ENCODE measurements around the gene PIAS3.

Gene PIAS3

GRCh38 chr1:145858901-145859490, at the start of gene PIAS3:
PIAS3 (minus strand) TSS chr1:145859081; CDS start chr1:145858990, 91 bp downstream.
- DNase-seq = peak; percentile 78

- DNase-seq = no peak
These were observed 49.8 kb upstream of the PIAS3 start for GRCh38 chr1:145908653-145909052.

DNA sequence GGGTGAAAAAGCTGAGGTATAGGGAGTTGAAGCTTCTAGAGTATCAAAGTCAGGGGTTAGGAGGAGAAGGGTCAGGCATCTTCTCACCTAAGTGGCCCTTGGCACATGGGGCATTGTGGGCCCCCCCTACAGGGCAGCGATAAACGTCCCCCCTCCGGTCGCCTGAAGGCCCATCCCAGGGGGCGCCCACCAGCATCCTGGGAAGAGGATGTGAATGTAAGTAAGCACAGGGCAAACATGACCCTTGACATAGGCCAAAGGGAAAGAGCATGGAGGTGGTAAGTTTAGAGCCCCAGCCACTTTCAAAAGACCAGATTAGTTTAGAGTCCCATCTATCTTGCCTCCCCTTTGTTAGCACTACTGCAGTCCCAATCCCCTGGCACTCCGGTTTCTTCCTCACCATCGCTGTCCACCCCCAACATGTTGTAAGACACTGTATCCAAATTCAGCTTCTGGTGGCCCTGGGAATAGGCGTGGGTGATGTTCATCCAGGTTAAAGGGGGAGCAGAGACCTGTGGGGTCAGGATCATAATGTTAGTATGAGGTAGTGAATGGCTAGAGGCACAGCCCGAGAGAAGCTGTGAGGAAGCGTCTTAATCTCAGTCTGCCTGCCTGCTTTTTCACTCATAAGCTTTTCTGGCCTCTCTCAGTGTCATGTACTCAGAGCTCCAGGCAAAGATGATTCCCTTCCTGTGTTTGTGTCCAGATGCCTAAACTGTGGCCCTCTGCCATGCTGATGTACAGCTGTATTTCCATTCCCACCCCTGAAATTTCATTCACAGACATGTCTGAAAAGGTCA, 48.3 kb upstream of the PIAS3 start:
- DNase-seq = no peak

GRCh38 chr1:145901312-145902021, 42.6 kb upstream of the PIAS3 start:
- no peak for DNase-seq

- no peak for DNase-seq
These were observed 39.9 kb upstream of the PIAS3 start for GRCh38 chr1:145898756-145899155.

DNA sequence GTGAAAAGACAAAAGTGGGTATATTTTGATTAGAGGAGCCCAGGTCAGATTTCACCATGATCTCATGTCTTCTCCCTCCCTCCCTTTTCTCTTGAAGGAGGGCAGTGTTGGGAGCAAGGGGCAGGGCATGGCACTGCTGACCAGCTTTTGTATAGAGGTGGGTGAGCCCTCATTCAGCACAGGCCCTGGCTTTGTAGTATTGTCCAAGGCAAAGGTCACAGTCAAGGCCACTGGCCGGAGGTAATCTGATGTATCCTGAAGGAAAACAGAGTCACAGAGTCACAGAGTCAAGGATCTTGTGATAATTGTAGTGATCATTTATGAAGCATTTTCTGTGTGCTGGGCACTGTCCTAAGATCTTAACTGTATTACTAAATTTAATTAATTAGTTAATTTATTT, 39.1 kb upstream of the PIAS3 start:
- DNase-seq = no peak

- DNase-seq = no peak
These were observed 36.6 kb upstream of the PIAS3 start for GRCh38 chr1:145895471-145895870.

GRCh38 chr1:145893306-145894055, 34.6 kb upstream of the PIAS3 start:
- DNase-seq = no peak

GRCh38 chr1:145892486-145893087, 33.7 kb upstream of the PIAS3 start:
- no peak for DNase-seq

- DNase-seq = peak; percentile 47
These were observed 33.0 kb upstream of the PIAS3 start for GRCh38 chr1:145891587-145892485.

DNA sequence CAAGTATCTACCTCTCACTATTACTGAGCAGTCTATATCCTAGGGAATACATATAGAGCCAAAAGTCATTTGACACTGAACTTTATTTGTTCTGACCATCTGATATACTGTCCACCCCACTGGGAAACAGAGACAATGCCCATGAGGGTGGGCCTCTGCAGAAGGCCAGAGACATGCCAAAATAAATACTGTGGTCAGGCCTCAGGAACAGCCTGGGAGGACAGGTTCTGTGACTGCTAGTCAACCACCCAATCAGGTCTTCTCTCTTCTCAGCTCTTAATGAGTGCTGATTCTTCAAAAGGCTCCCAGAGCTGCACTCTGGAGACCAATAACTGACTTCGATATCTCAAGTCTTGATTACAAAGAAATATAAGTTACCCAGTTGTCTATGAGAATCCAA, 32.3 kb upstream of the PIAS3 start:
- no peak for DNase-seq

- no peak for DNase-seq
These were observed 30.8 kb upstream of the PIAS3 start for GRCh38 chr1:145889722-145890121.

GRCh38 chr1:145887631-145888030, 28.8 kb upstream of the PIAS3 start:
- no peak for DNase-seq

- no peak for DNase-seq
These were observed 27.9 kb upstream of the PIAS3 start for GRCh38 chr1:145886816-145887215.

GRCh38 chr1:145886390-145886789, 27.5 kb upstream of the PIAS3 start:
- no peak for DNase-seq

DNA sequence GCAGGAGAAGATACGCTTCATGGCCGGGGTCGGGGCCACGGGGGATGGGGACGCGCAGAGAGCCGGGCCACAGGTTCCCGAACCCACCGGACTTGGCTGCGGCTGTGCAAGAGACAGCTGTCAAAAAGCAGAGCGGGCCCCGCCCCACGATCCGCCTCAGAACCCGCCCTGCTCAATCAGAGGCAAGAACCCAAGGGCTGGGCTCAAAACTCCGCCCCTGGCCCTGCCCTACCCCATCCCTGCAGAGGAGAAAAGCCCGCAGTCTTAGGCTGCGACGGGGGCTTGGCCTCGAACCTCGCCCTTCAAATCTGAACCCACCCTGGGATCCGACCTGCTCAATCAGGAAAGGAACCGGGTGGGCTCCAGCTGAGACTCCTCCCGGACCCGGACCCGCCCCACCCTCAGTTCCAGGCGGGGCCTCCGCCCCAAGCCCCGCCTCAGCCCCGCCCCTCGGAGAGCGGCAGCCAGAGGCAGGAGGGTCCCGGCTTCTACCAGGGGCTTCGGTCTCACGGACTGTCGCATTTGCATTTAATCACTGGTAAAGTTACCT, 26.9 kb upstream of the PIAS3 start, which contains the start of gene ANKRD35:
Gene ANKRD35, minus strand, starts transcription at position 129 of the 550 bp plus-strand sequence. Its CDS starts 108 bp downstream, at position 21.
- peak; percentile 84 for DNase-seq

- DNase-seq = no peak
These were observed 25.8 kb upstream of the PIAS3 start for GRCh38 chr1:145884675-145885074.

DNA sequence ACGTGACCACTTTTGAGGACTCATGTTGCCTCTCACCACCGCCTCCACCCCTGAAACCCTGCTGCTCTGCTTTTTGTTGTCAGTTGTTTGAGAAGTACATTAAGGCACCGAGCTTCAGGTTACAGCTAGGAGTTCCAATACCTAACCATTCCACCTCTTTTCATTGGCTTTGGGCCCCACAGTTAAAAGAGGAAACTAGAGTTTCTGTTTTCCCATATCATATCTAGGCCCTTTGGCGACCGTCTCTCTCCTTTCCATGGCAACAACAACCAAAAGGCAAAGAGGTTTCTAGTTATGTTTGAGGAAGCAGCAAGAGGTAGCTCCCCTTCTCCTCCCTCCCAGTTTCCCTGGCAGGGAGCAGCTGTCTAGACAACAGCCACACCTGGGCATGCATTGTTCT, 20.9 kb upstream of the PIAS3 start:
- no peak for DNase-seq

- DNase-seq = no peak
These were observed 19.8 kb upstream of the PIAS3 start for GRCh38 chr1:145878724-145879123.

GRCh38 chr1:145877923-145878486, 19.1 kb upstream of the PIAS3 start:
- no peak for DNase-seq

- DNase-seq = no peak
These were observed 15.8 kb upstream of the PIAS3 start for GRCh38 chr1:145874646-145875045.

All from activated gamma-delta T cell treated with Interleukin-2 at 50 U/mL for 16 hours (primary cell).